ENCODE measurements around the gene SYNPO2. TPM values are rescaled to one million over a fixed set of nuclear protein-coding genes. Genes with fewer than 3 reads are reported as not detected.

Gene SYNPO2
- total and polyA plus RNA-seq, 2 donors (not counting 1 experiment from before 2014, with no cell fraction given) = 0.03 to 0.20 TPM

DNA sequence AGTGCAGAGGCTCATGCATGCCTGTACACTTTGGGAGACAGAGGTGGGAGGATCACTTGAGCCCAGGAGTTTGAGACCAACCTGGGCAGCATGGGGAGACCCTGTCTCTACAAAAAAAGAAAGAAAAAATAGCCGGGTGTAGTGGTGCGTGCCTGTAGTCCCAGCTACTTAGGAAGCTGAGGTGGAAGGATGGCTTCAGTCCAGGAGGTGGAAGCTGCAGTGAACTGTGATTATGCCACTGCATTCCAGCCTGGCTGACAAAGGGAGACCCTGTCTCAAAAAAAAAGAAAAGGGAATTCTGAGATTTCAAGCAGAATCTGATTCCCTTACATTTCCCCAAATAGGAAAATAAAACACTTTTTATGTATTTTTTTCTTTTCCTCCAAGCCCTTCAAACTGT lies 83.5 kb downstream of the SYNPO2 start:
- Mint-ChIP-seq H3K4me3 (no peak overlapping the region), H3K9me3 (ENCODE audit: insufficient read depth) (no peaks in the 10 kb centered on the region), H3K27ac (no peak overlapping the region), H3K27me3 (no peaks in the 10 kb centered on the region), H3K4me1 (peaks cover 7% of the 10 kb centered on the region)
- intact Hi-C loops (cut with micrococcal nuclease) = no loop called here
- CTCF ChIA-PET = interaction anchor here (2.3 kb wide), 1 partner anchor 11 kb away, joined by 9 read pairs; no protein-coding TSS in a partner anchor
- H3K27ac ChIP-seq (ENCODE audit: low read length in 2 of 2) = no peak overlapping the region
- H3K4me3 ChIP-seq (ENCODE audit: control extremely low read depth in 1 of 5, extremely low read depth in 1 of 5, insufficient read depth in 1 of 5, low read depth in 2 of 5, low read length in 4 of 5) = no peak overlapping the region
- POLR2A ChIA-PET = no interaction called here
- no peaks in the 10 kb centered on the region for H3K79me2 ChIP-seq (ENCODE audit: control insufficient read depth, insufficient read depth, low read length)
- H3K4me2 ChIP-seq (replicated peaks; ENCODE audit: low read depth, low read length, poor library complexity, severe bottlenecking) = no peak overlapping the region
- H3K9me3 ChIP-seq (ENCODE audit: control extremely low read depth in 1 of 3, control insufficient read depth in 2 of 3, insufficient read depth in 1 of 3, low read length in 2 of 3) = no peaks in the 10 kb centered on the region
- H2AFZ ChIP-seq (ENCODE audit: insufficient read depth, low read depth, low read length, poor library complexity, severe bottlenecking) = no peak overlapping the region
- ATAC-seq (ENCODE audit: low read depth) (no peak), DNase-seq (no peak)
- H3K9ac ChIP-seq (ENCODE audit: low read length) = no peak overlapping the region
- peaks cover 7 to 8% of the 10 kb centered on the region in 2 donors for H3K4me1 ChIP-seq (ENCODE audit: control insufficient read depth in 2 of 2, insufficient read depth in 2 of 2, low read length in 2 of 2)
- H3K36me3 ChIP-seq (replicated peaks in 1 of 2; ENCODE audit: control extremely low read depth in 1 of 2, control insufficient read depth in 1 of 2, extremely low read depth in 1 of 2, insufficient read depth in 2 of 2, low read length in 1 of 2) = no peaks in the 10 kb centered on the region
- H4K20me1 ChIP-seq (ENCODE audit: control insufficient read depth, insufficient read depth, low read length, poor library complexity, severe bottlenecking) = no peaks in the 10 kb centered on the region
- H3K27me3 ChIP-seq (replicated peaks in 1 of 4; ENCODE audit: control extremely low read depth in 1 of 4, control insufficient read depth in 3 of 4, insufficient read depth in 4 of 4, low read length in 3 of 4) = no peaks in the 10 kb centered on the region
- WGBS (ENCODE audit: insufficient coverage) = 100% methylated on average over 2 of the region's 2 CpGs
- no peak for TF ChIP-seq EZH2 (IDR thresholded peaks at IDR 0.05; ENCODE audit: borderline replicate concordance, insufficient read depth, low read depth, low read length, poor library complexity, severe bottlenecking)
- TF ChIP-seq, protein P1, sequence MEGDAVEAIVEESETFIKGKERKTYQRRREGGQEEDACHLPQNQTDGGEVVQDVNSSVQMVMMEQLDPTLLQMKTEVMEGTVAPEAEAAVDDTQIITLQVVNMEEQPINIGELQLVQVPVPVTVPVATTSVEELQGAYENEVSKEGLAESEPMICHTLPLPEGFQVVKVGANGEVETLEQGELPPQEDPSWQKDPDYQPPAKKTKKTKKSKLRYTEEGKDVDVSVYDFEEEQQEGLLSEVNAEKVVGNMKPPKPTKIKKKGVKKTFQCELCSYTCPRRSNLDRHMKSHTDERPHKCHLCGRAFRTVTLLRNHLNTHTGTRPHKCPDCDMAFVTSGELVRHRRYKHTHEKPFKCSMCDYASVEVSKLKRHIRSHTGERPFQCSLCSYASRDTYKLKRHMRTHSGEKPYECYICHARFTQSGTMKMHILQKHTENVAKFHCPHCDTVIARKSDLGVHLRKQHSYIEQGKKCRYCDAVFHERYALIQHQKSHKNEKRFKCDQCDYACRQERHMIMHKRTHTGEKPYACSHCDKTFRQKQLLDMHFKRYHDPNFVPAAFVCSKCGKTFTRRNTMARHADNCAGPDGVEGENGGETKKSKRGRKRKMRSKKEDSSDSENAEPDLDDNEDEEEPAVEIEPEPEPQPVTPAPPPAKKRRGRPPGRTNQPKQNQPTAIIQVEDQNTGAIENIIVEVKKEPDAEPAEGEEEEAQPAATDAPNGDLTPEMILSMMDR (IDR thresholded peaks at IDR 0.05) = no peak

DNA sequence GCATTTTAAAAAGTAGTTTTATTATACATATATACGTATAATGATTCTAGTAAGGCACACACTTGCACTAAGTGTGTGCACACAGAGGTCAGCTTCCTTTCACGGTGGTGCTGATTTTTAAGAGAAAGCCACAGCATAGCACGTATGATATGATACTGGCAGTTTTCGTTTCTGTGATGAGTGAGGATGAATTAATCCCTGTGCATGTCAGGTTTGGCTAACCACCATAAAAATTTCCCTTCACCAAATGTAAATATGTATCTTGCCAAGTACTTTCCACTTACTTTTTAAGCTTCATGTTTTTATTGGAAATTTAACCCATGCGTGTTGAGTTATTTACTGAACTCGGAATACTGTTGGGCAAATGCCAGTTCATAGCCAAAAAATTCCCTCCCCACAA lies 84.6 kb downstream of the SYNPO2 start:
- H3K27me3 Mint-ChIP-seq = no peaks in the 10 kb centered on the region
- no peaks in the 10 kb centered on the region for H3K9me3 Mint-ChIP-seq (ENCODE audit: insufficient read depth)
- Histone ChIP-seq H3K4me2 (replicated peaks; ENCODE audit: low read depth, low read length, poor library complexity, severe bottlenecking) (no peak overlapping the region), H2AFZ (ENCODE audit: insufficient read depth, low read depth, low read length, poor library complexity, severe bottlenecking) (no peak overlapping the region), H3K79me2 (ENCODE audit: control insufficient read depth, insufficient read depth, low read length) (no peaks in the 10 kb centered on the region), H3K27ac (ENCODE audit: low read length in 2 of 2) (no peak overlapping the region), H3K4me3 (ENCODE audit: control extremely low read depth in 1 of 5, extremely low read depth in 1 of 5, insufficient read depth in 1 of 5, low read depth in 2 of 5, low read length in 4 of 5) (no peak overlapping the region), H3K4me1 (ENCODE audit: control insufficient read depth in 2 of 2, insufficient read depth in 2 of 2, low read length in 2 of 2) (peaks cover 1 to 2% of the 10 kb centered on the region in 2 donors), H3K36me3 (replicated peaks in 1 of 2; ENCODE audit: control extremely low read depth in 1 of 2, control insufficient read depth in 1 of 2, extremely low read depth in 1 of 2, insufficient read depth in 2 of 2, low read length in 1 of 2) (no peaks in the 10 kb centered on the region), H3K27me3 (replicated peaks in 1 of 4; ENCODE audit: control extremely low read depth in 1 of 4, control insufficient read depth in 3 of 4, insufficient read depth in 4 of 4, low read length in 3 of 4) (no peaks in the 10 kb centered on the region), H3K9me3 (ENCODE audit: control extremely low read depth in 1 of 3, control insufficient read depth in 2 of 3, insufficient read depth in 1 of 3, low read length in 2 of 3) (no peaks in the 10 kb centered on the region), H3K9ac (ENCODE audit: low read length) (no peak overlapping the region), H4K20me1 (ENCODE audit: control insufficient read depth, insufficient read depth, low read length, poor library complexity, severe bottlenecking) (no peaks in the 10 kb centered on the region)
- H3K4me3 Mint-ChIP-seq = no peak overlapping the region
- H3K27ac Mint-ChIP-seq = no peak overlapping the region
- no peak for ATAC-seq (ENCODE audit: low read depth)
- peaks cover 2% of the 10 kb centered on the region for H3K4me1 Mint-ChIP-seq
- POLR2A ChIA-PET = no interaction called here
- DNase-seq = no peak
- TF ChIP-seq, protein P1 (IDR thresholded peaks at IDR 0.05) = no peak
- TF ChIP-seq EZH2 (IDR thresholded peaks at IDR 0.05; ENCODE audit: borderline replicate concordance, insufficient read depth, low read depth, low read length, poor library complexity, severe bottlenecking) = no peak
- intact Hi-C loops (cut with micrococcal nuclease) = no loop called here
- no CpG with 5 or more reads among the region's 6 CpGs for WGBS (ENCODE audit: insufficient coverage)
- CTCF ChIA-PET = interaction anchor here (2.3 kb wide), 1 partner anchor 10 kb away, joined by 9 read pairs; no protein-coding TSS in a partner anchor

Measured in B cell (primary cell).